Transverse colon (tissue), 4 donors: ENCODE measurements around the gene RHOJ. TPM values are rescaled to one million over a fixed set of nuclear protein-coding genes. Genes with fewer than 3 reads are reported as not detected.

Source experiments
- DNase-seq: peaks from one replicate; pipeline ENCODE4 v3.0.0-alpha.2; 2019
- H3K27ac ChIP-seq, 4 donors: fragments of 200-600 bp; sonication (generic); 2 replicates each; pipeline ENCODE4 v1.5.1; 2016 to 2018; ENCODE audit warnings: inconsistent platforms in 4 of 4
- H3K27me3 ChIP-seq: fragments of 200-600 bp; sonication (generic); 2 replicates; pipeline ENCODE4 v1.5.1; 2017; ENCODE audit warnings: inconsistent platforms
- H3K36me3 ChIP-seq, 4 donors: fragments of 200-600 bp; sonication (generic); 2 replicates each; pipeline ENCODE4 v1.5.1; 2017 to 2019; ENCODE audit warnings: inconsistent platforms in 4 of 4
- H3K4me1 ChIP-seq, 4 donors: fragments of 200-600 bp; sonication (generic); 2 replicates each; pipeline ENCODE4 v1.5.1; 2017 to 2020; ENCODE audit warnings: inconsistent platforms in 4 of 4
- H3K4me3 ChIP-seq, 4 donors: fragments of 200-600 bp; sonication (generic); 1 replicate in 1 of 4; 2 replicates in 3 of 4; pipeline versions ENCODE4 v1.5.1 to v1.6.1; 2017 to 2019; ENCODE audit warnings: inconsistent platforms in 4 of 4
- H3K9me3 ChIP-seq, 2 donors: fragments of 200-600 bp; sonication (generic); 2 replicates each; pipeline ENCODE4 v1.5.1; 2017 to 2019; ENCODE audit warnings: inconsistent platforms in 2 of 2
- EP300 ChIP-seq: sonication (generic); formaldehyde crosslinking; IDR thresholded peaks from one replicate; pipeline ENCODE4 v1.6.1; 2017; ENCODE audit warnings: antibody characterized with exemption, low read depth
- POLR2A ChIP-seq: fragments of 450-650 bp; IDR thresholded peaks from one replicate; pipeline ENCODE4 v1.6.1; 2016; ENCODE audit warnings: antibody characterized with exemption, mild to moderate bottlenecking, moderate library complexity
- POLR2AphosphoS5 ChIP-seq, 3 donors: sonication (generic); formaldehyde crosslinking; IDR thresholded peaks; one replicate each; pipeline ENCODE4 v1.6.1; 2016; ENCODE audit warnings: antibody characterized with exemption in 3 of 3
- WGBS, 2 donors: methylation state at CpG; one replicate each; pipeline ENCODE4 v1.1.5; 2018; ENCODE audit warnings: low coverage in 1 of 2; 5-methylcytosine and 5-hydroxymethylcytosine counted together
- in situ Hi-C, 4 donors: fragments of 200-750 bp; cut with MboI; loops; one replicate each; pipeline versions ENCODE4 v1.15.0 to v1.15.1; 2017; ENCODE audit warnings: low sequenced_read_pairs in 3 of 4, low pct_ligation_motif_present in 1 of 4, low pct_unique_long_range_greater_than_20kb in 1 of 4
- intact Hi-C: fragments of 100-400 bp; cut with DNase I; formaldehyde crosslinking; loops from one replicate; pipeline ENCODE4 v1.15.1; 2023; ENCODE audit warnings: low total_unique reads
- total RNA-seq, 4 donors: library from RNA; depleted of rRNA; stranded (reverse); fragments of >200 nt; gene quantifications; one replicate each; pipeline ENCODE4 v1.1.0, GENCODE V29; 2016
- TF ChIP-seq, protein P1 (sequence below), 5 experiments: fragments of 200-600 bp in 3 of 5; fragments of 450-650 bp in 2 of 5; sonication (generic) in 3 of 5; IDR thresholded peaks; 1 replicate in 2 of 5; 2 replicates in 3 of 5; pipeline ENCODE4 v1.5.1; 2016 to 2017; ENCODE audit warnings: antibody characterized with exemption in 5 of 5, inconsistent platforms in 3 of 5, mild to moderate bottlenecking in 2 of 5, moderate library complexity in 1 of 5

Gene RHOJ
- total RNA-seq, 4 donors from 2014 or later, result 2.9 to 23.7 (median 12.7) TPM

DNA sequence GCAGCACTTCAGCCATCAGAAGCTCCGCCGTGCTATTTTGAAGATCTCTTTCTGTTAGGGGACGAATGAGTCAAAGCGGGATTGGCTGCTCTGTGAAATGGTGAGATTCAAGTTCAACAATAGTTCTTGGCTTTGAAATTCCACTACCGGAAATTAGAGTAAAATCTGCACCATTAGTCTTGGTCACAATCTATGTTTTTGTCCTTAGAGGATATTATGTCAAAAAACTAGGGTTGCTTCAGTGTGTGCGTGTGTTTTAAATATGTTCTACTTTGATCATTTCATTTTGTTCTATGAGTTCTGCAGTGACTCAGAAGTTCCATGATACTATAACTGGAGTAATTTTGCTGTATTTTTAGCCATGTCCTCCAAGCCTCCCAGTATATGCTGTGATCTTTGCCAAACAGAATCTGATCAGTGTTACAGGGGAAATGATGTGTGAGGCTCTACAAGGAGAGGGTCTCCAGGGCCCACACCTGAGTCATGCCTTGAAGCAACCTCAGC is 91.9 kb downstream of the RHOJ start:
- Histone ChIP-seq H3K4me3 (no peak overlapping the region), H3K27ac (peak overlapping the region in 2 of 4 donors; percentile 0 to 45), H3K4me1 (no peaks in the 10 kb centered on the region), H3K9me3 (no peaks in the 10 kb centered on the region), H3K27me3 (no peaks in the 10 kb centered on the region), H3K36me3 (no peaks in the 10 kb centered on the region)
- WGBS, 2 donors, result 67 to 70% methylated on average over 6 of the region's 6 CpGs
- no peak for TF ChIP-seq POLR2A
- TF ChIP-seq, protein P1, sequence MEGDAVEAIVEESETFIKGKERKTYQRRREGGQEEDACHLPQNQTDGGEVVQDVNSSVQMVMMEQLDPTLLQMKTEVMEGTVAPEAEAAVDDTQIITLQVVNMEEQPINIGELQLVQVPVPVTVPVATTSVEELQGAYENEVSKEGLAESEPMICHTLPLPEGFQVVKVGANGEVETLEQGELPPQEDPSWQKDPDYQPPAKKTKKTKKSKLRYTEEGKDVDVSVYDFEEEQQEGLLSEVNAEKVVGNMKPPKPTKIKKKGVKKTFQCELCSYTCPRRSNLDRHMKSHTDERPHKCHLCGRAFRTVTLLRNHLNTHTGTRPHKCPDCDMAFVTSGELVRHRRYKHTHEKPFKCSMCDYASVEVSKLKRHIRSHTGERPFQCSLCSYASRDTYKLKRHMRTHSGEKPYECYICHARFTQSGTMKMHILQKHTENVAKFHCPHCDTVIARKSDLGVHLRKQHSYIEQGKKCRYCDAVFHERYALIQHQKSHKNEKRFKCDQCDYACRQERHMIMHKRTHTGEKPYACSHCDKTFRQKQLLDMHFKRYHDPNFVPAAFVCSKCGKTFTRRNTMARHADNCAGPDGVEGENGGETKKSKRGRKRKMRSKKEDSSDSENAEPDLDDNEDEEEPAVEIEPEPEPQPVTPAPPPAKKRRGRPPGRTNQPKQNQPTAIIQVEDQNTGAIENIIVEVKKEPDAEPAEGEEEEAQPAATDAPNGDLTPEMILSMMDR (IDR thresholded peaks at IDR 0.05), result no peak
- TF ChIP-seq POLR2AphosphoS5 (IDR thresholded peaks at IDR 0.05), result no peak
- TF ChIP-seq EP300, result no peak
- DNase-seq, result no peak
- in situ Hi-C loops (loop anchor here in 1 of 4 donors (25.0 kb wide), 1 partner anchor 1134 kb away; no protein-coding TSS in a partner anchor), intact Hi-C loops (no loop called here)

DNA sequence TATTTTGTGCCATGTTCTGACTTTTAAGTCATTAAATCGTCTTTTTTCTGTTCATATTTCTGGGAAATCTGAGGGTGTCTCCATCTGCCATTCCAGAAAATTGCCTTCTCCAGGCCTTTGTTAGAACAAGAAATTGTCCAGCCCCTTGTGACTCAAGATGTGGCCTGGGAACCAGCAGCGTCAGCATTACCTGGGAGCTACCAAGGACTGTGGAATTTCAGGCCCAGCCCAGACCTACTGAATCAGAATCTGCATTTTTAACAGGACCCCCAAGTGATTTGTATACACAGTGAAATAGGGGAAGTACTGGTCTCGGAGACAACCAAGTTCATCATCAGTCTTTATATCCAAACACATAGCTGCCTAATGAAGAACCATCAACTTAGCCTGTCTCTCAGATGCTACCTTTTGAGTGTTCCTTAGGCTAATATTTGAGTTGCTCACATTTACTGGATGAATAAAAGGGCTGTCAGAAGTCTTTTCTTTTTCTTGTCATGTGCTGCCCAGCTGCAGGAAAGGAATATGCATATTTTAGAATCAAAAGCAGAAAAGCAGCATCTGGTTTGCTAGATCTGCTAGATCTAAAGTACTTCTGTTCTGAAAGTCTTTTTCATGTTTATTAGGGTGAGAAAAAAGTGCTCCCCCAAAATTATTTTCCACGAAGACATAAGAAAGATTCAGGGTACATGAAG is 93.3 kb downstream of the RHOJ start:
- in situ Hi-C loops, result loop anchor here in 1 of 4 donors (25.0 kb wide), 1 partner anchor 1135 kb away; no protein-coding TSS in a partner anchor
- TF ChIP-seq, protein P1 (IDR thresholded peaks at IDR 0.05), result no peak
- TF ChIP-seq EP300, result no peak
- TF ChIP-seq POLR2AphosphoS5 (IDR thresholded peaks at IDR 0.05), result no peak
- TF ChIP-seq POLR2A, result no peak
- Histone ChIP-seq H3K4me1 (no peaks in the 10 kb centered on the region), H3K27ac (no peak overlapping the region), H3K9me3 (no peaks in the 10 kb centered on the region), H3K4me3 (no peak overlapping the region), H3K27me3 (no peaks in the 10 kb centered on the region), H3K36me3 (no peaks in the 10 kb centered on the region)
- intact Hi-C loops, result no loop called here
- WGBS, 2 donors, result 73 to 79% methylated on average over 2 to 4 of the region's 4 CpGs
- no peak for DNase-seq

DNA sequence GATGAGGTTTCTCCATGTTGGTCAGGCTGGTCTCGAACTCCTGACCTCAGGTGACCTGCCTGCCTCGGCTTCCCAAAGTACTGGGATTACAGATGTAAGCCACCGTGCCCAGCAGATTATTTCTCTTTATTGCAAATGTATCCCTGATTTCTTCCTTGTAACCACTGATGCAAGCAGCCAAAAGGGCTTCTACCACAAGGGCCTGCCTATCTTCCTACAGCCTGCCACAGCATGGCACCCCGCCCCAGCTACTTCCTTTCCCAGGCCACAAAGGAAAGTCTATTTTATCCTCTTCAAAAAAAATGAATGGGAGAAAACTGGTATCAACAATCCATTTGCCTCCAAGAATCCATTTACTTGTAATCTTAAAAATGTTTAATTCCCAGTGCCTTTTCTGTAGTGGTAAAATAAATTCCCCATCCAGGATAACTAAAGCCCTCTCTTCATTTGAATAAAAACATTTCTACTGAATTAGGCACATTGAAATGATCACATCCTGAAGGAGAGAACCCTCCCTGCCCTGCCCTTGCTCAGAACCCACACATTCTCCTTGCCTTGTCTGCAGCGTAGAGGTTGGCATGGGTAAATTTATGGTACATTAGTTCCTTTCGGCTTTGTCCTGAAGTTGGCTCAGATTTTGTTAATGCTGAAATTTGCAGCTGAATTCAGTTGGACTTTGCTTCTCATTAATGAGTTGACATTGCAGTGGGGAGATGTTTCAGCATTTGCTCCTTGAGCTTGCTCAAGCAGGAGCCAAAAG is 95.3 kb downstream of the RHOJ start:
- WGBS, 2 donors, result 73 to 96% methylated on average over 3 to 6 of the region's 6 CpGs
- H3K4me3 ChIP-seq, result no peak overlapping the region
- intact Hi-C loops (no loop called here), in situ Hi-C loops (loop anchor here in 1 of 4 donors (25.0 kb wide), 1 partner anchor 1137 kb away; no protein-coding TSS in a partner anchor)
- DNase-seq, result no peak
- H3K27me3 ChIP-seq, result no peaks in the 10 kb centered on the region
- TF ChIP-seq POLR2A (no peak), EP300 (no peak), POLR2AphosphoS5 (IDR thresholded peaks at IDR 0.05) (no peak)
- TF ChIP-seq, protein P1 (IDR thresholded peaks at IDR 0.05), result no peak
- no peaks in the 10 kb centered on the region for H3K9me3 ChIP-seq
- H3K36me3 ChIP-seq, result no peaks in the 10 kb centered on the region
- H3K27ac ChIP-seq, result no peak overlapping the region
- H3K4me1 ChIP-seq, result no peaks in the 10 kb centered on the region

DNA sequence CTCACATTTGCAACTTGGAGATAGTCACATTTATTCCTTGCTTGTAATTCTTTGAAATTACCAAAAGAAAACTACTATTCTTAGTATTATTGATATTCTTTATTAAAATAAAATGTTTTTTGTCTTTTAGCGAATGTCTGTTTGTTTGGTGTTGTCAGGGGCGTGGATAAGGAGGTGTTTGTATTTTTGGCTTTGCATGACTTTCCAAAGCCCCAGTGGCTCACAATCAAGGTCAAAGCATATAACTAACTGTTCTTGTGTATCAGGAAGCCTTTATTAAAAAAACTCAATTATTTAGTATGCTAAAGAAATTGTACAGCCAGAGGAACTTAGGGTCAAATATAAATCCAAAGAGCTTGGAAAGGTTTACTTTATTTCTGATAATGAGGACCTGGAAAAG is 96.6 kb downstream of the RHOJ start:
- intact Hi-C loops, result no loop called here
- Histone ChIP-seq H3K9me3 (no peaks in the 10 kb centered on the region), H3K27ac (no peak overlapping the region), H3K27me3 (no peaks in the 10 kb centered on the region), H3K36me3 (no peaks in the 10 kb centered on the region), H3K4me3 (no peak overlapping the region), H3K4me1 (no peaks in the 10 kb centered on the region)
- WGBS, 2 donors, result 76 to 94% methylated on average over 2 of the region's 2 CpGs
- DNase-seq, result no peak
- in situ Hi-C loops, result no loop called here
- TF ChIP-seq, protein P1 (IDR thresholded peaks at IDR 0.05), result no peak
- TF ChIP-seq POLR2A (no peak), EP300 (no peak), POLR2AphosphoS5 (IDR thresholded peaks at IDR 0.05) (no peak)
